Endothelial cell of umbilical vein (primary cell): Measurements from ENCODE around the gene LNPEP. TPM values are rescaled to one million over a fixed set of nuclear protein-coding genes. Genes with fewer than 3 reads are reported as not detected.

Source experiments
- BruUV-seq: library from RNA; stranded (reverse); fragments of 400-500 nt; replicated peaks from 2 replicates; lab custom pipeline; 2021; lab: Mats Ljungman, UMichigan
- CTCF ChIA-PET: fragments of 300-600, 350-600 bp; sonication (Branson Sonifier 250); formaldehyde crosslinking; loops from one replicate; lab custom pipeline; 2021; ENCODE audit warnings: antibody characterized with exemption, inconsistent platforms; lab: Charles Lee
- POLR2A ChIA-PET: fragments of 300-600, 350-600 bp; sonication (Branson Sonifier 250); formaldehyde crosslinking; loops from one replicate; lab custom pipeline; 2021; ENCODE audit warnings: antibody characterized with exemption, inconsistent platforms; lab: Charles Lee
- DNase-seq: peaks from one replicate; pipeline ENCODE4 v3.0.0-alpha.2; 2011; ENCODE audit warnings: low read depth, low spot score
- FAIRE-seq: peaks from 2 replicates; lab custom pipeline; 2011; peaks lifted over from hg19 to GRCh38; lab: Jason Lieb, UNC
- H2AFZ ChIP-seq: 2 replicates; pipeline ENCODE4 v1.6.0; 2012; ENCODE audit warnings: low read depth, low read length, control low read depth, inconsistent platforms
- H3K27ac ChIP-seq: 2 replicates; pipeline ENCODE4 v1.5.1; 2011; ENCODE audit warnings: low read depth, mild to moderate bottlenecking, control low read depth, low read length, moderate library complexity; ENCODE audit not compliant: insufficient read depth
- H3K27me3 ChIP-seq, 2 experiments: 2 replicates each; pipeline versions ENCODE4 v1.6.0 to v1.6.1; 2011; ENCODE audit warnings: low read length in 2 of 2, mixed read lengths in 1 of 2; ENCODE audit not compliant: control insufficient read depth in 2 of 2, insufficient read depth in 2 of 2
- H3K36me3 ChIP-seq, 2 experiments: 2 replicates in 1 of 2; 3 replicates in 1 of 2; pipeline ENCODE4 v1.5.1; 2011; ENCODE audit warnings: low read length in 2 of 2, mild to moderate bottlenecking in 1 of 2, moderate library complexity in 1 of 2; ENCODE audit not compliant: control insufficient read depth in 2 of 2, insufficient read depth in 2 of 2; ENCODE audit errors: extremely low read depth in 1 of 2
- H3K4me1 ChIP-seq: 3 replicates; pipeline ENCODE4 v1.5.1; 2011; ENCODE audit warnings: mild to moderate bottlenecking, low read length; ENCODE audit not compliant: control insufficient read depth, insufficient read depth; ENCODE audit errors: extremely low read depth
- H3K4me2 ChIP-seq: 2 replicates; pipeline ENCODE4 v1.6.1; 2011; ENCODE audit warnings: low read length, control low read depth, mixed read lengths; ENCODE audit not compliant: insufficient read depth
- H3K4me3 ChIP-seq, 3 experiments: fragments of 200-600 bp in 1 of 3; sonication (generic), shearing (Covaris generic) in 1 of 3; replicated peaks in 1 of 3; 2 replicates each; pipeline ENCODE4 v1.5.1; 2011 to 2016; ENCODE audit warnings: control low read depth in 3 of 3, low read length in 3 of 3, mild to moderate bottlenecking in 2 of 3, inconsistent platforms in 1 of 3, low read depth in 1 of 3, moderate library complexity in 1 of 3; ENCODE audit not compliant: insufficient read depth in 1 of 3
- H3K79me2 ChIP-seq: 2 replicates; pipeline ENCODE4 v1.6.0; 2012; ENCODE audit warnings: low read length, inconsistent platforms; ENCODE audit not compliant: control insufficient read depth, insufficient read depth
- H3K9ac ChIP-seq: replicated peaks from 2 replicates; pipeline ENCODE3; 2011; ENCODE audit warnings: low read length, control low read depth; ENCODE audit not compliant: insufficient read depth; ENCODE audit errors: extremely low read depth
- H3K9me1 ChIP-seq: replicated peaks from 3 replicates; pipeline ENCODE4 v1.6.0; 2011; ENCODE audit warnings: mild to moderate bottlenecking, low read length; ENCODE audit not compliant: control insufficient read depth, insufficient read depth; ENCODE audit errors: extremely low read depth
- H3K9me3 ChIP-seq: replicated peaks from 2 replicates; pipeline ENCODE4 v1.5.1; 2012; ENCODE audit warnings: low read length, inconsistent platforms; ENCODE audit not compliant: control insufficient read depth, insufficient read depth
- H4K20me1 ChIP-seq: replicated peaks from 2 replicates; pipeline ENCODE3; 2011; ENCODE audit warnings: mild to moderate bottlenecking, low read length; ENCODE audit not compliant: control insufficient read depth, insufficient read depth; ENCODE audit errors: extremely low read depth
- CTCF ChIP-seq, 2 donors: IDR thresholded peaks; 1 replicate in 1 of 2; 2 replicates in 1 of 2; pipeline ENCODE4 v1.5.1; 2011; ENCODE audit warnings: low read length in 2 of 2, mild to moderate bottlenecking in 2 of 2, moderate library complexity in 2 of 2, control low read depth in 1 of 2, inconsistent platforms in 1 of 2, low read depth in 1 of 2; ENCODE audit not compliant: insufficient read depth in 1 of 2; ENCODE audit errors: extremely low read depth in 1 of 2
- EZH2 ChIP-seq: IDR thresholded peaks from 2 replicates; pipeline ENCODE4 v1.6.1; 2012; ENCODE audit warnings: borderline replicate concordance, low read depth, mild to moderate bottlenecking, moderate library complexity, low read length, inconsistent platforms; ENCODE audit not compliant: severe bottlenecking
- FOS ChIP-seq: IDR thresholded peaks from 2 replicates; pipeline ENCODE4 v1.6.1; 2011; ENCODE audit warnings: mild to moderate bottlenecking, low read length, moderate library complexity, borderline replicate concordance; ENCODE audit not compliant: insufficient read depth
- GATA2 ChIP-seq: IDR thresholded peaks from 2 replicates; pipeline ENCODE4 v1.7.0; 2011; ENCODE audit warnings: low read depth, mild to moderate bottlenecking, moderate library complexity, mixed read lengths, low read length; ENCODE audit not compliant: insufficient read length, insufficient read depth
- JUN ChIP-seq: IDR thresholded peaks from 2 replicates; pipeline ENCODE4 v1.6.1; 2011; ENCODE audit warnings: borderline replicate concordance, low read depth; ENCODE audit not compliant: insufficient read length, insufficient read depth
- MAX ChIP-seq: IDR thresholded peaks from 2 replicates; pipeline ENCODE4 v1.6.1; 2011; ENCODE audit not compliant: insufficient read depth, insufficient read length
- MYC ChIP-seq: IDR thresholded peaks from one replicate; pipeline ENCODE4 v1.6.1; 2011; ENCODE audit warnings: mild to moderate bottlenecking, low read depth, low read length
- POLR2A ChIP-seq: IDR thresholded peaks from 2 replicates; pipeline ENCODE4 v1.6.1; 2012; ENCODE audit warnings: low read depth, mild to moderate bottlenecking, control low read depth, low read length
- POLR2AphosphoS5 ChIP-seq: IDR thresholded peaks from 2 replicates; pipeline ENCODE4 v1.6.1; 2012; ENCODE audit warnings: low read depth, mild to moderate bottlenecking, control low read depth, low read length, moderate library complexity; ENCODE audit not compliant: insufficient read depth
- dilution Hi-C: fragments of 300-500 bp; cut with MboI; formaldehyde crosslinking; loops from one replicate; pipeline ENCODE4 v1.15.0; 2019; ENCODE audit warnings: low sequenced_read_pairs; ENCODE audit not compliant: extremely low pct_ligation_motif_present
- intact Hi-C: fragments of 100-400 bp; cut with micrococcal nuclease; formaldehyde crosslinking; loops from one replicate; pipeline ENCODE4 v1.10.0; 2022
- polyA plus RNA-seq, 4 experiments: library from polyadenylated mRNA; depleted of rRNA in 3 of 4; stranded (reverse) in 3 of 4; unstranded in 1 of 4; fragments of >200 nt; gene quantifications; 2 replicates each; pipeline versions ENCODE4 v1.2.1 to v1.2.3, GENCODE V29; 2011 to 2012; ENCODE audit warnings: missing spikeins in 1 of 4
- total RNA-seq: library from RNA; stranded (reverse); gene quantifications from 2 replicates; pipeline ENCODE4 v1.2.3, GENCODE V29; 2021

LNPEP gene
- total and polyA plus RNA-seq, 2 donors (not counting 3 experiments of a cell fraction or from before 2014, with no cell fraction given): 7.0 to 23.5 TPM

GRCh38 chr5:97046270-97046982, 110.5 kb downstream of the LNPEP start:
- no TSS peak for BruUV-seq
- FAIRE-seq: no peak
- H3K79me2 ChIP-seq: no peaks in the 10 kb centered on the region
- peaks cover 5% of the 10 kb centered on the region for H3K4me1 ChIP-seq
- no peak overlapping the region for H3K9ac ChIP-seq
- H3K9me1 ChIP-seq: no peaks in the 10 kb centered on the region
- TF ChIP-seq POLR2AphosphoS5 (no peak), GATA2 (no peak), CTCF (IDR thresholded peaks at IDR 0.05; ENCODE audit: extremely low read depth in 1 of 2, insufficient read depth in 1 of 2, low read depth in 1 of 2, low read length in 2 of 2) (no peak), POLR2A (no peak), FOS (no peak), MYC (no peak), EZH2 (no peak), MAX (no peak), JUN (no peak)
- ChIA-PET POLR2A (no interaction called here), CTCF (interaction anchor here (1.1 to 4.7 kb wide), 7 partner anchors 49 to 294 kb away, joined by 3 to 38 read pairs (median 6); partner anchors contain the start of gene LIX1)
- H3K9me3 ChIP-seq: no peaks in the 10 kb centered on the region
- H3K27me3 ChIP-seq: peaks cover 10 to 20% of the 10 kb centered on the region in 2 experiments
- no peak for DNase-seq
- no peak overlapping the region for H3K4me2 ChIP-seq
- H3K27ac ChIP-seq: no peak overlapping the region
- no peaks in the 10 kb centered on the region for H4K20me1 ChIP-seq
- dilution Hi-C loops: no loop called here
- no peak overlapping the region for H2AFZ ChIP-seq
- H3K36me3 ChIP-seq: no peaks in the 10 kb centered on the region
- intact Hi-C loops: no loop called here
- H3K4me3 ChIP-seq: no peak overlapping the region
